K562 (cell line): Measurements from ENCODE around the gene CRB2.

Source experiments
- CREB3 ChIP-seq: fragments of 450-650 bp; conservative IDR thresholded peaks from 2 replicates; pipeline ENCODE4 v1.6.1; 2016; ENCODE audit warnings: missing genetic modification characterization, low read depth, mild to moderate bottlenecking, missing compliant biosample characterization, moderate library complexity
- HDAC8 ChIP-seq: fragments of 450-650 bp; IDR thresholded peaks from 2 replicates; pipeline ENCODE4 v1.6.1; 2016; ENCODE audit warnings: mild to moderate bottlenecking, missing genetic modification characterization, moderate library complexity, missing compliant biosample characterization
- HMGXB4 ChIP-seq: sonication (generic); formaldehyde crosslinking; IDR thresholded peaks from 2 replicates; pipeline ENCODE4 v1.8.1; 2023; ENCODE audit warnings: mild to moderate bottlenecking, missing genetic modification reagents
- NR1H2 ChIP-seq: sonication (generic); formaldehyde crosslinking; IDR thresholded peaks from 2 replicates; pipeline ENCODE4 v1.4.0; 2020; ENCODE audit warnings: mild to moderate bottlenecking, missing genetic modification reagents
- SMARCB1 ChIP-seq: IDR thresholded peaks from 2 replicates; pipeline ENCODE4 v1.6.1; 2011; ENCODE audit warnings: improper control_type of control experiment, low read depth; ENCODE audit not compliant: insufficient read length
- ZBTB8A ChIP-seq: fragments of 450-650 bp; IDR thresholded peaks from 2 replicates; pipeline ENCODE4 v1.6.1; 2018; ENCODE audit warnings: mild to moderate bottlenecking, moderate library complexity; ENCODE audit not compliant: partially characterized antibody

- TF ChIP-seq NR1H2 (CRISPR knock-in tag): no peak
- no peak for TF ChIP-seq CREB3 (tag)
- no peak for TF ChIP-seq SMARCB1
- no peak for TF ChIP-seq HDAC8 (tag)
- no peak for TF ChIP-seq ZBTB8A
- TF ChIP-seq HMGXB4 (CRISPR knock-in tag): no peak
Observed at GRCh38 chr9:123327697-123328100, 28.3 kb upstream of the CRB2 start.
